IMR-90 (cell line): ENCODE results near the gene PDIA4. TPM values are rescaled to one million over a fixed set of nuclear protein-coding genes. Genes with fewer than 3 reads are reported as not detected.

Experiments
- ATAC-seq: fragments of 200-7000 bp; cut with Tn5 transposase; 2 replicates; pipeline ENCODE4 v1.9.1; 2020; ENCODE audit warnings: low read depth, mild to moderate bottlenecking, moderate library complexity
- BruUV-seq: library from RNA; stranded (reverse); fragments of 400-500 nt; replicated peaks from 2 replicates; lab custom pipeline; 2021; lab: Mats Ljungman, UMichigan
- CTCF ChIA-PET: fragments of 300-600 bp; formaldehyde crosslinking; extraction: SDS; loops from one replicate; lab custom pipeline; 2021; ENCODE audit warnings: antibody characterized with exemption; lab: Yijun Ruan, JAX
- POLR2A ChIA-PET: fragments of 300-600 bp; sonication (Branson Sonifier 250); formaldehyde crosslinking; loops from one replicate; lab custom pipeline; 2022; ENCODE audit warnings: antibody characterized with exemption; ENCODE audit not compliant: unreplicated experiment; lab: Charles Lee
- DNase-seq: peaks from one replicate; pipeline ENCODE4 v3.0.0; 2013
- H2AFZ ChIP-seq: replicated peaks from 2 replicates; pipeline ENCODE3; 2013; ENCODE audit warnings: low read length, mild to moderate bottlenecking; ENCODE audit not compliant: poor library complexity
- H2AK5ac ChIP-seq: 2 replicates; pipeline ENCODE4 v1.6.1; 2013; ENCODE audit warnings: low read depth, low read length, inconsistent platforms
- H2AK9ac ChIP-seq: replicated peaks from 2 replicates; pipeline ENCODE3; 2013; ENCODE audit warnings: mild to moderate bottlenecking, low read depth, low read length, moderate library complexity; ENCODE audit not compliant: poor library complexity
- H2BK120ac ChIP-seq: 2 replicates; pipeline ENCODE4 v1.6.1; 2013; ENCODE audit warnings: low read depth, low read length, inconsistent platforms
- H2BK15ac ChIP-seq: 3 replicates; pipeline ENCODE4 v1.6.1; 2013; ENCODE audit warnings: low read depth, low read length, inconsistent platforms
- H2BK20ac ChIP-seq: 2 replicates; pipeline ENCODE4 v1.6.1; 2013; ENCODE audit warnings: low read depth, mild to moderate bottlenecking, inconsistent platforms, low read length, moderate library complexity
- H2BK5ac ChIP-seq: 2 replicates; pipeline ENCODE4 v1.6.1; 2013; ENCODE audit warnings: mild to moderate bottlenecking, low read depth, low read length, inconsistent platforms; ENCODE audit not compliant: poor library complexity, severe bottlenecking
- H3K14ac ChIP-seq: replicated peaks from 2 replicates; pipeline ENCODE4 v1.6.1; 2013; ENCODE audit warnings: low read depth, low read length, inconsistent platforms
- H3K18ac ChIP-seq: 2 replicates; pipeline ENCODE4 v1.6.1; 2013; ENCODE audit warnings: low read depth, low read length, control low read depth
- H3K23ac ChIP-seq: 2 replicates; pipeline ENCODE4 v1.6.1; 2013; ENCODE audit warnings: low read depth, low read length, inconsistent platforms
- H3K27ac ChIP-seq: 2 replicates; pipeline ENCODE4 v1.5.1; 2013; ENCODE audit warnings: mild to moderate bottlenecking, control low read depth, low read length; ENCODE audit not compliant: insufficient read depth
- H3K27me3 ChIP-seq: 2 replicates; pipeline ENCODE4 v1.6.1; 2013; ENCODE audit warnings: low read length; ENCODE audit not compliant: control insufficient read depth, insufficient read depth
- H3K36me3 ChIP-seq: 2 replicates; pipeline ENCODE4 v1.6.1; 2013; ENCODE audit warnings: low read length, mixed read lengths; ENCODE audit not compliant: control insufficient read depth, insufficient read depth
- H3K4ac ChIP-seq: 2 replicates; pipeline ENCODE4 v1.6.1; 2013; ENCODE audit warnings: low read depth, low read length, inconsistent platforms
- H3K4me1 ChIP-seq: 2 replicates; pipeline ENCODE4 v1.6.1; 2013; ENCODE audit warnings: low read length, mixed read lengths; ENCODE audit not compliant: control insufficient read depth, insufficient read depth
- H3K4me2 ChIP-seq: 2 replicates; pipeline ENCODE4 v1.6.1; 2013; ENCODE audit warnings: low read depth, mild to moderate bottlenecking, control low read depth, low read length, moderate library complexity
- H3K4me3 ChIP-seq: 2 replicates; pipeline ENCODE4 v1.5.1; 2013; ENCODE audit warnings: low read depth, mild to moderate bottlenecking, control low read depth, low read length, moderate library complexity; ENCODE audit not compliant: insufficient read depth
- H3K56ac ChIP-seq: 2 replicates; pipeline ENCODE4 v1.6.1; 2013; ENCODE audit warnings: low read length, inconsistent platforms; ENCODE audit not compliant: insufficient read depth; ENCODE audit errors: extremely low read depth
- H3K79me1 ChIP-seq, 2 experiments: 2 replicates each; pipeline ENCODE4 v1.6.1; 2013; ENCODE audit warnings: low read length in 2 of 2, inconsistent platforms in 1 of 2, low read depth in 1 of 2
- H3K9ac ChIP-seq: 2 replicates; pipeline ENCODE4 v1.6.1; 2013; ENCODE audit warnings: low read depth, low read length, control low read depth
- H3K9me1 ChIP-seq: 2 replicates; pipeline ENCODE4 v1.6.1; 2013; ENCODE audit warnings: low read length, inconsistent platforms; ENCODE audit not compliant: insufficient read depth
- H3K9me3 ChIP-seq: 2 replicates; pipeline ENCODE4 v1.6.1; 2013; ENCODE audit warnings: low read length; ENCODE audit not compliant: control insufficient read depth, insufficient read depth
- H4K20me1 ChIP-seq: 2 replicates; pipeline ENCODE4 v1.6.1; 2013; ENCODE audit warnings: low read length, inconsistent platforms; ENCODE audit not compliant: insufficient read depth
- H4K5ac ChIP-seq: 2 replicates; pipeline ENCODE4 v1.6.1; 2013; ENCODE audit warnings: mild to moderate bottlenecking, low read depth, low read length, control low read depth
- H4K8ac ChIP-seq, 2 experiments: 2 replicates each; pipeline ENCODE4 v1.6.1; 2013; ENCODE audit warnings: low read depth in 2 of 2, low read length in 2 of 2, control low read depth in 1 of 2, inconsistent platforms in 1 of 2
- H4K91ac ChIP-seq: 2 replicates; pipeline ENCODE4 v1.6.1; 2013; ENCODE audit warnings: low read depth, low read length, inconsistent platforms; ENCODE audit not compliant: insufficient read depth
- CEBPB ChIP-seq: IDR thresholded peaks from 2 replicates; pipeline ENCODE4 v1.6.1; 2012; ENCODE audit warnings: low read depth, low read length, improper control_type of control experiment
- MAFK ChIP-seq: IDR thresholded peaks from 2 replicates; pipeline ENCODE4 v1.6.1; 2012; ENCODE audit warnings: low read depth, low read length, improper control_type of control experiment
- RAD21 ChIP-seq: IDR thresholded peaks from 2 replicates; pipeline ENCODE4 v1.6.1; 2012; ENCODE audit warnings: low read length, improper control_type of control experiment
- RFX5 ChIP-seq: IDR thresholded peaks from 2 replicates; pipeline ENCODE4 v1.8.0; 2012; ENCODE audit warnings: low read depth, mild to moderate bottlenecking, low read length, moderate library complexity
- SMC3 ChIP-seq: fragments of 150-350 bp; IDR thresholded peaks from 2 replicates; pipeline ENCODE4 v1.6.1; 2016; ENCODE audit warnings: low read depth, mild to moderate bottlenecking, antibody characterized with exemption, low read length, moderate library complexity
- USF2 ChIP-seq: fragments of 150-350 bp; IDR thresholded peaks from 2 replicates; pipeline ENCODE4 v1.6.1; 2017; ENCODE audit warnings: mild to moderate bottlenecking, antibody characterized with exemption, low read length, low read depth
- WGBS, 2 experiments: methylation state at CpG; one replicate each; pipeline versions ENCODE4 v1.1.5 to v1.1.7; 2013; ENCODE audit warnings: missing lambda C conversion rate in 2 of 2; ENCODE audit not compliant: insufficient read length in 1 of 2; ENCODE audit errors: extremely low coverage in 2 of 2; 5-methylcytosine and 5-hydroxymethylcytosine counted together
- dilution Hi-C: fragments of 300-500 bp; cut with HindIII; formaldehyde crosslinking; loops from one replicate; pipeline ENCODE4 v1.14.3; 2018; ENCODE audit warnings: low sequenced_read_pairs; ENCODE audit not compliant: unreplicated experiment
- in situ Hi-C: fragments of 300-500 bp; cut with MboI; formaldehyde crosslinking; loops from 3 replicates; pipeline ENCODE4 v1.14.3; 2019; ENCODE audit warnings: low sequenced_read_pairs, inconsistent platforms, mixed read lengths
- intact Hi-C: fragments of 100-400 bp; cut with micrococcal nuclease; formaldehyde crosslinking; loops from 2 replicates; pipeline ENCODE4 v1.10.0; 2022
- polyA plus RNA-seq, 3 experiments: library from polyadenylated mRNA; depleted of rRNA; stranded (reverse); fragments of >200 nt; gene quantifications; 2 replicates each; pipeline ENCODE4 v1.2.3, GENCODE V29; 2012; ENCODE audit warnings: low replicate concordance in 1 of 3
- total RNA-seq: library from RNA; depleted of rRNA; stranded (reverse); fragments of >200 nt; gene quantifications from 2 replicates; pipeline ENCODE4 v1.2.3, GENCODE V29; 2012
- TF ChIP-seq, protein P1 (sequence below): conservative IDR thresholded peaks from 2 replicates; pipeline ENCODE4 v1.5.1; 2012; ENCODE audit warnings: mild to moderate bottlenecking, low read depth, low read length, improper control_type of control experiment

Gene PDIA4
- total and polyA plus RNA-seq, 2 of the 4 experiments (the other 2 are of a cell fraction) = 241 to 304 TPM

DNA sequence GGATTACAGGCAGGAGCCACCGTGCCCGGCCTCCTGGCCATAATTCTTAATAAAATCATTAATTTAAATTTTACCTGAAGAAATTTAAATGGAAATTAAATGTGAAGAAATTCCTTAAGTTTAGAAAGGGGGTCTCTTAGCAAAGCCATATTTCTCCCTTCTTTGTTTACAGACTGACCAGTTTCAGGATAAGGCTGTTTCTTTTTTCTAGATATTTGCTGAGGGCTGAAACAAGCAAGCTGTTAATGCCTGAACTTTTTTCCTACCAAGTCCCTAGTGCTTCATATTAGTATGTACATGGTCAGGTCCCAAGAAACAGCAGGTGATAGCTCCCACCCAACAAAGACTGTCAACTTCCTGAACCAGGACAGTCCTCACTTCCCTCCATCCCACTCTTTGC lies 18.1 kb upstream of the PDIA4 start:
- no peaks in the 10 kb centered on the region for H3K9me1 ChIP-seq
- H2BK5ac ChIP-seq = no peak overlapping the region
- no peak overlapping the region for H3K14ac ChIP-seq
- H2BK20ac ChIP-seq = no peak overlapping the region
- H3K27ac ChIP-seq = no peak overlapping the region
- TF ChIP-seq, protein P1, sequence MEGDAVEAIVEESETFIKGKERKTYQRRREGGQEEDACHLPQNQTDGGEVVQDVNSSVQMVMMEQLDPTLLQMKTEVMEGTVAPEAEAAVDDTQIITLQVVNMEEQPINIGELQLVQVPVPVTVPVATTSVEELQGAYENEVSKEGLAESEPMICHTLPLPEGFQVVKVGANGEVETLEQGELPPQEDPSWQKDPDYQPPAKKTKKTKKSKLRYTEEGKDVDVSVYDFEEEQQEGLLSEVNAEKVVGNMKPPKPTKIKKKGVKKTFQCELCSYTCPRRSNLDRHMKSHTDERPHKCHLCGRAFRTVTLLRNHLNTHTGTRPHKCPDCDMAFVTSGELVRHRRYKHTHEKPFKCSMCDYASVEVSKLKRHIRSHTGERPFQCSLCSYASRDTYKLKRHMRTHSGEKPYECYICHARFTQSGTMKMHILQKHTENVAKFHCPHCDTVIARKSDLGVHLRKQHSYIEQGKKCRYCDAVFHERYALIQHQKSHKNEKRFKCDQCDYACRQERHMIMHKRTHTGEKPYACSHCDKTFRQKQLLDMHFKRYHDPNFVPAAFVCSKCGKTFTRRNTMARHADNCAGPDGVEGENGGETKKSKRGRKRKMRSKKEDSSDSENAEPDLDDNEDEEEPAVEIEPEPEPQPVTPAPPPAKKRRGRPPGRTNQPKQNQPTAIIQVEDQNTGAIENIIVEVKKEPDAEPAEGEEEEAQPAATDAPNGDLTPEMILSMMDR = no peak
- TF ChIP-seq USF2 (no peak), CEBPB (no peak), MAFK (no peak), RAD21 (no peak), SMC3 (no peak), RFX5 (no peak)
- H3K4me1 ChIP-seq = no peaks in the 10 kb centered on the region
- no peaks in the 10 kb centered on the region for H3K9me3 ChIP-seq
- H3K4ac ChIP-seq = no peak overlapping the region
- no peaks in the 10 kb centered on the region for H3K79me1 ChIP-seq
- dilution Hi-C loops = no loop called here
- H4K20me1 ChIP-seq = no peaks in the 10 kb centered on the region
- intact Hi-C loops = no loop called here
- CTCF ChIA-PET = no interaction called here
- H2BK120ac ChIP-seq = no peak overlapping the region
- ATAC-seq (no peak), DNase-seq (no peak)
- no peak overlapping the region for H2AK5ac ChIP-seq
- H2AK9ac ChIP-seq = no peak overlapping the region
- no peak overlapping the region for H3K9ac ChIP-seq
- no peak overlapping the region for H4K91ac ChIP-seq
- POLR2A ChIA-PET = no interaction called here
- in situ Hi-C loops = no loop called here
- H3K18ac ChIP-seq = no peak overlapping the region
- H4K8ac ChIP-seq = no peak overlapping the region
- H3K23ac ChIP-seq = no peak overlapping the region
- peaks cover 2% of the 10 kb centered on the region; the same call in 1 of the 2 replicates for H3K27me3 ChIP-seq
- H2AFZ ChIP-seq = no peak overlapping the region
- H3K36me3 ChIP-seq = no peaks in the 10 kb centered on the region
- no TSS peak for BruUV-seq
- no peak overlapping the region for H2BK15ac ChIP-seq
- no peak overlapping the region for H3K4me2 ChIP-seq
- no peak overlapping the region for H3K4me3 ChIP-seq
- no CpG with 5 or more reads among the region's 2 CpGs for WGBS, 2 experiments
- no peak overlapping the region for H4K5ac ChIP-seq
- H3K56ac ChIP-seq = no peak overlapping the region
